ENCODE measurements around the gene CEP43.

CEP43 gene

DNA sequence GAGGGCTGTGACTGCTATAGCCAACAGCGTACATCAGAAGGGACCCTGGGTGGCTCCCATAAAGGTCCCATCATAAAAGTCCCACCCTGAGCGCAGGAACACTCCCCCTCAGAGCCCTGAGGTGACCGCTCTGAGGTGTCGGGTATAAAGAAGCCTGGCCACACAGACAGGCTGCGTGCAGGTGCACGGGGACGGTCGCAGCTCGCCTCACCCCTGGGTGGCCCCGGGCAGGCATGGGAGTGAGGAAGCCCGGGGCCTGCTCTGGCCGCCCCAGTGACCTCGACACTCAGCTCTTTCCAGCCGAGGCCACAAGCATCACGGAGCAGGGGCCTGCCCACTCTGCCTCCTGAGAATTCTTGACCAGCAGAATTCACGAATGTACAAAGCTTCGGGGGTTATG is 28.4 kb upstream of the CEP43 start:
- Histone ChIP-seq H3K4me1 (ENCODE audit: control insufficient read depth in 1 of 2, insufficient read depth in 2 of 2, low read length in 2 of 2) (no peaks in the 10 kb centered on the region), H3K9me3 (ENCODE audit: control insufficient read depth in 1 of 2, low read length in 2 of 2) (no peaks in the 10 kb centered on the region), H3K27me3 (ENCODE audit: low read depth, low read length) (no peaks in the 10 kb centered on the region), H3K36me3 (ENCODE audit: control insufficient read depth in 1 of 2, insufficient read depth in 2 of 2, low read length in 2 of 2) (no peaks in the 10 kb centered on the region), H3K27ac (ENCODE audit: low read length) (no peak overlapping the region), H3K4me3 (ENCODE audit: low read depth in 1 of 2, low read length in 2 of 2) (no peak overlapping the region)

- no peak overlapping the region for H3K4me3 ChIP-seq (ENCODE audit: low read depth in 1 of 2, low read length in 2 of 2)
- H3K4me1 ChIP-seq (ENCODE audit: control insufficient read depth in 1 of 2, insufficient read depth in 2 of 2, low read length in 2 of 2) = no peaks in the 10 kb centered on the region
- no peaks in the 10 kb centered on the region for H3K36me3 ChIP-seq (ENCODE audit: control insufficient read depth in 1 of 2, insufficient read depth in 2 of 2, low read length in 2 of 2)
- H3K27me3 ChIP-seq (ENCODE audit: low read depth, low read length) = no peaks in the 10 kb centered on the region
- no peaks in the 10 kb centered on the region for H3K9me3 ChIP-seq (ENCODE audit: control insufficient read depth in 1 of 2, low read length in 2 of 2)
- H3K27ac ChIP-seq (ENCODE audit: low read length) = no peak overlapping the region
These were observed 27.9 kb upstream of the CEP43 start for GRCh38 chr6:166971271-166971670.

GRCh38 chr6:166972101-166972500 is 27.1 kb upstream of the CEP43 start:
- Histone ChIP-seq H3K27ac (ENCODE audit: low read length) (no peak overlapping the region), H3K36me3 (ENCODE audit: control insufficient read depth in 1 of 2, insufficient read depth in 2 of 2, low read length in 2 of 2) (no peaks in the 10 kb centered on the region), H3K4me1 (ENCODE audit: control insufficient read depth in 1 of 2, insufficient read depth in 2 of 2, low read length in 2 of 2) (no peaks in the 10 kb centered on the region), H3K9me3 (ENCODE audit: control insufficient read depth in 1 of 2, low read length in 2 of 2) (no peaks in the 10 kb centered on the region), H3K27me3 (ENCODE audit: low read depth, low read length) (no peaks in the 10 kb centered on the region), H3K4me3 (ENCODE audit: low read depth in 1 of 2, low read length in 2 of 2) (no peak overlapping the region)

DNA sequence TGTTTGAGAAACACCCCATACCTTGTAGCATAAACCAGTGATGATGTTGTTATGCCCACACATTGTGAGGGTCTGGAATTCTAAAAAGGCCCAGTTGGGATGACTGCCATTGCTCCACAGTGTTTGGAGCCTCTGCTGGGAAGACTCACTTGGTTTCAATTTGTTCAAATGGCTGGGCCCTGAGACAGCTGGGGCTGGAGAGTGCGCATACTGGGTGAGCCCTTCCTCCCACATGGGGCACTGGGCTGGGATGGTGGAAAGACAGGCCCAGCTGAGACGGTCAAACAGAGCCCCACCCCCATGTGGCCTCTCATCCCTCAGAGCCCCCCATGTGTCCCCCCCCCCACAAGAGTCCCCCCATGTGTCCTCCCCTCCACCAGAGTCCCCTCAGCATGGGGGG is 22.6 kb upstream of the CEP43 start:
- Histone ChIP-seq H3K36me3 (ENCODE audit: control insufficient read depth in 1 of 2, insufficient read depth in 2 of 2, low read length in 2 of 2) (no peaks in the 10 kb centered on the region), H3K9me3 (ENCODE audit: control insufficient read depth in 1 of 2, low read length in 2 of 2) (no peaks in the 10 kb centered on the region), H3K4me1 (ENCODE audit: control insufficient read depth in 1 of 2, insufficient read depth in 2 of 2, low read length in 2 of 2) (no peaks in the 10 kb centered on the region), H3K27ac (ENCODE audit: low read length) (no peak overlapping the region), H3K27me3 (ENCODE audit: low read depth, low read length) (no peaks in the 10 kb centered on the region), H3K4me3 (ENCODE audit: low read depth in 1 of 2, low read length in 2 of 2) (no peak overlapping the region)

- Histone ChIP-seq H3K27ac (ENCODE audit: low read length) (no peak overlapping the region), H3K4me3 (ENCODE audit: low read depth in 1 of 2, low read length in 2 of 2) (no peak overlapping the region), H3K36me3 (ENCODE audit: control insufficient read depth in 1 of 2, insufficient read depth in 2 of 2, low read length in 2 of 2) (no peaks in the 10 kb centered on the region), H3K4me1 (ENCODE audit: control insufficient read depth in 1 of 2, insufficient read depth in 2 of 2, low read length in 2 of 2) (no peaks in the 10 kb centered on the region), H3K27me3 (ENCODE audit: low read depth, low read length) (no peaks in the 10 kb centered on the region), H3K9me3 (ENCODE audit: control insufficient read depth in 1 of 2, low read length in 2 of 2) (no peaks in the 10 kb centered on the region)
These were observed 21.3 kb upstream of the CEP43 start for GRCh38 chr6:166977621-166978525.

GRCh38 chr6:166980738-166981137 is 18.5 kb upstream of the CEP43 start:
- no peak overlapping the region for H3K27ac ChIP-seq (ENCODE audit: low read length)
- no peak overlapping the region for H3K4me3 ChIP-seq (ENCODE audit: low read depth in 1 of 2, low read length in 2 of 2)
- H3K9me3 ChIP-seq (ENCODE audit: control insufficient read depth in 1 of 2, low read length in 2 of 2) = no peaks in the 10 kb centered on the region
- H3K36me3 ChIP-seq (ENCODE audit: control insufficient read depth in 1 of 2, insufficient read depth in 2 of 2, low read length in 2 of 2) = no peaks in the 10 kb centered on the region
- H3K27me3 ChIP-seq (ENCODE audit: low read depth, low read length) = no peaks in the 10 kb centered on the region
- H3K4me1 ChIP-seq (ENCODE audit: control insufficient read depth in 1 of 2, insufficient read depth in 2 of 2, low read length in 2 of 2) = no peaks in the 10 kb centered on the region

GRCh38 chr6:166987448-166987847 is 11.7 kb upstream of the CEP43 start:
- H3K4me1 ChIP-seq (ENCODE audit: control insufficient read depth in 1 of 2, insufficient read depth in 2 of 2, low read length in 2 of 2) = no peaks in the 10 kb centered on the region
- no peak overlapping the region for H3K27ac ChIP-seq (ENCODE audit: low read length)
- H3K36me3 ChIP-seq (ENCODE audit: control insufficient read depth in 1 of 2, insufficient read depth in 2 of 2, low read length in 2 of 2) = no peaks in the 10 kb centered on the region
- H3K9me3 ChIP-seq (ENCODE audit: control insufficient read depth in 1 of 2, low read length in 2 of 2) = no peaks in the 10 kb centered on the region
- no peak overlapping the region for H3K4me3 ChIP-seq (ENCODE audit: low read depth in 1 of 2, low read length in 2 of 2)
- no peaks in the 10 kb centered on the region for H3K27me3 ChIP-seq (ENCODE audit: low read depth, low read length)

- no peak overlapping the region for H3K4me3 ChIP-seq (ENCODE audit: low read depth in 1 of 2, low read length in 2 of 2)
- H3K9me3 ChIP-seq (ENCODE audit: control insufficient read depth in 1 of 2, low read length in 2 of 2) = no peaks in the 10 kb centered on the region
- H3K36me3 ChIP-seq (ENCODE audit: control insufficient read depth in 1 of 2, insufficient read depth in 2 of 2, low read length in 2 of 2) = no peaks in the 10 kb centered on the region
- H3K27me3 ChIP-seq (ENCODE audit: low read depth, low read length) = no peaks in the 10 kb centered on the region
- no peaks in the 10 kb centered on the region for H3K4me1 ChIP-seq (ENCODE audit: control insufficient read depth in 1 of 2, insufficient read depth in 2 of 2, low read length in 2 of 2)
- H3K27ac ChIP-seq (ENCODE audit: low read length) = no peak overlapping the region
These were observed 11.3 kb upstream of the CEP43 start for GRCh38 chr6:166987930-166988329.

- H3K36me3 ChIP-seq (ENCODE audit: control insufficient read depth in 1 of 2, insufficient read depth in 2 of 2, low read length in 2 of 2) = no peaks in the 10 kb centered on the region
- H3K27me3 ChIP-seq (ENCODE audit: low read depth, low read length) = no peaks in the 10 kb centered on the region
- H3K27ac ChIP-seq (ENCODE audit: low read length) = no peak overlapping the region
- H3K4me1 ChIP-seq (ENCODE audit: control insufficient read depth in 1 of 2, insufficient read depth in 2 of 2, low read length in 2 of 2) = no peaks in the 10 kb centered on the region
- no peak overlapping the region for H3K4me3 ChIP-seq (ENCODE audit: low read depth in 1 of 2, low read length in 2 of 2)
- no peaks in the 10 kb centered on the region for H3K9me3 ChIP-seq (ENCODE audit: control insufficient read depth in 1 of 2, low read length in 2 of 2)
These were observed 10.5 kb upstream of the CEP43 start for GRCh38 chr6:166988674-166989201.

GRCh38 chr6:166989427-166990032 is 9.7 kb upstream of the CEP43 start:
- no peak overlapping the region for H3K4me3 ChIP-seq (ENCODE audit: low read depth in 1 of 2, low read length in 2 of 2)
- H3K27ac ChIP-seq (ENCODE audit: low read length) = no peak overlapping the region
- no peaks in the 10 kb centered on the region for H3K36me3 ChIP-seq (ENCODE audit: control insufficient read depth in 1 of 2, insufficient read depth in 2 of 2, low read length in 2 of 2)
- H3K9me3 ChIP-seq (ENCODE audit: control insufficient read depth in 1 of 2, low read length in 2 of 2) = no peaks in the 10 kb centered on the region
- no peaks in the 10 kb centered on the region for H3K27me3 ChIP-seq (ENCODE audit: low read depth, low read length)
- H3K4me1 ChIP-seq (ENCODE audit: control insufficient read depth in 1 of 2, insufficient read depth in 2 of 2, low read length in 2 of 2) = no peaks in the 10 kb centered on the region

DNA sequence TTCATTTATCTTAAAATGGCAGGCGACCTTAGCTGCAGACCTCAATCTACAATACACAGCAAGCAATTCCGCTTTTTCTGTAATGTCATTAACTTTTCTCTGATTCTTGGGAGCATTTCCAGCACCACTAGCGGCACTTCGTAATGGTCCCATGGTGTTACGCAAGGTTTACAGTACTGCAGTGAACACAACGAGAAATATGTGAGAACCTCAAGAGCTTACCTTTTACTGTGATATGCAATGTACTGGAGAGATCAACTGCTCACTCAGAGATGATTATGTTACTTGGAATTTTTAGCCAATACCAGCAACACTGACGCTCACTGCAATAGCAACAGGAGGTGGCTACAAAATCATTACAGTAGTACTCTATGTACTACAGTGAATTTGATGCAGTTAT is 2.8 kb upstream of the CEP43 start:
- Histone ChIP-seq H3K4me1 (ENCODE audit: control insufficient read depth in 1 of 2, insufficient read depth in 2 of 2, low read length in 2 of 2) (peaks cover 6 to 25% of the 10 kb centered on the region in 2 donors), H3K27me3 (ENCODE audit: low read depth, low read length) (no peaks in the 10 kb centered on the region), H3K36me3 (ENCODE audit: control insufficient read depth in 1 of 2, insufficient read depth in 2 of 2, low read length in 2 of 2) (no peaks in the 10 kb centered on the region), H3K27ac (ENCODE audit: low read length) (no peak overlapping the region), H3K9me3 (ENCODE audit: control insufficient read depth in 1 of 2, low read length in 2 of 2) (no peaks in the 10 kb centered on the region), H3K4me3 (ENCODE audit: low read depth in 1 of 2, low read length in 2 of 2) (no peak overlapping the region)

Data from muscle layer of duodenum (tissue), 2 donors.